Fibroblast of lung (primary cell): ENCODE data around the gene PIGO.

Experiments used
- CTCF ChIP-seq, 2 donors: IDR thresholded peaks in 1 of 2; conservative IDR thresholded peaks in 1 of 2; 1 replicate in 1 of 2; 2 replicates in 1 of 2; pipeline ENCODE4 v1.5.1; 2011 to 2012; ENCODE audit warnings: low read length in 2 of 2, control low read depth in 1 of 2, inconsistent platforms in 1 of 2, low read depth in 1 of 2, mild to moderate bottlenecking in 1 of 2
- EZH2 ChIP-seq: IDR thresholded peaks from 2 replicates; pipeline ENCODE4 v1.5.1; 2012; ENCODE audit warnings: low read length, control low read depth, mild to moderate bottlenecking; ENCODE audit errors: missing control alignments

GRCh38 chr9:35106343-35106730, 9.9 kb upstream of the PIGO start:
- no peak for TF ChIP-seq CTCF (conservative IDR thresholded peaks at IDR 0.05 in 1 of 2, IDR thresholded peaks at IDR 0.05 in 1 of 2; ENCODE audit: low read depth in 1 of 2, low read length in 2 of 2)
- no peak for TF ChIP-seq EZH2
